NOMO-1 (cell line): Measurements from ENCODE around the gene DNAH12.
"Not testable (repeated sequence)": the region's sequence is repeated elsewhere in the genome, so short reads cannot be mapped to it uniquely, and the experiment has no call there.

Experiments
- DNase-seq, 2 experiments: peaks; one replicate each; lab custom pipeline; 2025; ENCODE audit not compliant: unreplicated experiment in 2 of 2; lab: John Stamatoyannopoulos, UW

The DNAH12 gene

DNA sequence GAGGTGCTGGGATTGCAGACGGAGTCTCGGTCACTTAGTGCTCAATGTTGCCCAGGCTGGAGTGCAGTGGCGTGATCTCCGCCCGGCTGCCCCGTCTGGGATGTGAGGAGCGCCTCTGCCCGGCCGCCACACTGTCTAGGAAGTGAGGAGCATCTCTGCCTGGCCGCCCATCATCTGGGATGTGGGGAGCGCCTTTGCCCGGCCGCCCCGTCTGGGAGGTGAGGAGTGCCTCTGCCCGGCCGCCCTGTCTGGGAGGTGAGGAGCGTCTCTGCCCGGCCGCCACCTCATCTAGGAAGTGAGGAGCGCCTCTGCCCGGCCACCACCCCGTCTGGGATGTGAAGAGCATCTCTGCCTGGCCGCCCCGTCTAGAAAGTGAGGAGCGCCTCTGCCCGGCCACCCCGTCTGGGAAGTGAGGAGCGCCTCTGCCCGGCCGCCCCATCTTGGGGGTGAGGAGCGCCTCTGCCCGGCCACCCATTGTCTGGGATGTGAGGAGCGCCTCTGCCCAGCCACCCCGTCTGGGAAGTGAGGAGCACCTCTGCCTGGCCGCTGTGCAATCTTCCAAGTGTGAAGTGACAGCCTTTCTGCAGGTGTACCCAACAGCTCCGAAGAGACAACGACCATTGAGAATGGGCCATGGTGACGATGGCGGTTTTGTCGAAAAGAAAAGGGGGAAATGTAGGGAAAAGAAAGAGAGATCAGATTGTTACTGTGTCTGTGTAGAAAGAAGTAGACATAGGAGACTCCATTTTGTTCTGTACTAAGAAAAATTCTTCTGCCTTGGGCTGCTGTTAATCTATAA lies 205.7 kb downstream of the DNAH12 start:
- not testable (repeated sequence) for DNase-seq

DNA sequence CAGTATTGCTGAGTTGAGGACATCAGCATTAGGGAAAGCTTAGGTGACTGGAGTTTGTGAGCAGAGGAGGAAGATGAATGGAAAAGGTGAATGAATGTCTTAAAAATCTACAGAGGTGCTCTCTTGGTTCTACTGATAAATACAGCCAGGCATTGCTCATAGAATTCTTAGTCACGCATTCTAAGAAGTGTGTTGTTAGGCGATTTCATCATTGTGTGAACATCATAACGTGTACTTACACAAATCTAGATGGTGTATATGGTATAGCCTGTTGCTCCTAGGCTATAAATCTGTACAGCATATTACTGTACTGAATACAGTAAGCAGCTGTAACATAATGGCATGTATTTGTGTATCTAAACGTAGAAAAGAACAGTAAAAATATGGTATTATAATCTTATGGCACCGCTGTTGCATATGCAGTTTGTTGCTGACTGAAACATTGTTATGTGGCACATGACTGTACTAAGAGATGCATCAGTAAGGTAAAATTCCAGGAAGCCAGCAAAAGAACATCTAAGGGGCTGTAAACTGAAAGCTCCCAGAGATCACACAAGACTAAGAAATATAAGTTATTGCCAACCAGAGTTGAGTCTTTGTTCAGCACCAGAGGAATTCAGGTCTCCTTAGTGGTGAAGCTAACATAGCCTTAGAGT lies 208.7 kb downstream of the DNAH12 start:
- DNase-seq: no peak

DNA sequence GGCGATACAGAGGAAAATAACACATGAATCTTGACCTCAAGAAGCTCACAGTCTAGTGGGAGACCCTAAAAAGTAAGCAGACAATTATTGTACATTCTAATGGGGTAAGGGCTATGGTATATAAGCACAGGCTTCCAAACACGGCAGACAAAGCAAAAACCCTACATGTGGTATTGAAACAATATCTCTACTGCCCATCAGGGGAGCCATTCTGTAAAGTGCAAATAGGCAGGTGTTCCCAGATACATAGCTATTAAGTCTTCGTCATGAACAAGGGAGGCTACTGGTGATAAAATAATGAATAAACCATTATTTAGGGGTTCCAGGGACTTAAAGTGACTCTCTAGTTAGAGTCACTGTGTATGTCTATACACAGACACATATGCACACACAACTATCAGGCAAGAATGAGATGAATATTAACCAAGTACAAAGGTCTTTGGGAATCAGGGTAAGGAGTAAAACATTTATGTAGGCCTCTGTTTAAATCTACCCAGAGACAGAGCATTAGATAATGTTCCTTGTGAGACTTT lies 213.0 kb downstream of the DNAH12 start:
- no peak for DNase-seq

DNA sequence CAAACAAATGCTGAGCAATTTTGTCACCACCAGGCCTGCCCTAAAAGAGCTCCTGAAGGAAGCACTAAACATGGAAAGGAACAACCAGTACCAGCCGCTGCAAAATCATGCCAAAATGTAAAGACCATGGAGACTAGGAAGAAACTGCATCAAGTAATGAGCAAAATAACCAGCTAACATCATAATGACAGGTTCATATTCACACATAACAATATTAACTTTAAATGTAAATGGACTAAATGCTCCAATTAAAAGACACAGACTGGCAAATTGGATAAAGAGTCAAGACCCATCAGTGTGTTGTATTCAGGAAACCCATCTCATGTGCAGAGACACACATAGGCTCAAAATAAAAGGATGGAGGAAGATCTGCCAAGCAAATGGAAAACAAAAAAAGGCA lies 217.6 kb downstream of the DNAH12 start:
- DNase-seq: not testable (repeated sequence)

DNA sequence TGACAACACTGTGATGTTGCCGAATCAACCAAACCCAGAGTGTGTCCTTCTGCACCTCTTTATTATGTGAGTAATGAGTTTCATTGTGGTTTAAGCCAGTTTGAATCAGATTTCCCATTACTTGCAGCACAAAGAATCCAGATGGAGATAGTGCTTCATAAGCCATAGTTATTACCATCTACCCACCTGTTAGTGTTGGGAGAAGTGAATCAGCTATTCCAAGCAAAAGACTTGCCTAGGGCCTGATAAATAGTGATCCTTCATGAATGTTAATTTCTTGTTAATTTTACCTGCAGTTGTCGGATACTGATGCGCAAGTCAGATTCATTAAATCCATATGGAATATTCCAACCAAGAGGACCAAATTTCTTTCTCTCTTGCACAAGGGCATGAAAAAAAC lies 229.9 kb downstream of the DNAH12 start:
- no peak for DNase-seq

DNA sequence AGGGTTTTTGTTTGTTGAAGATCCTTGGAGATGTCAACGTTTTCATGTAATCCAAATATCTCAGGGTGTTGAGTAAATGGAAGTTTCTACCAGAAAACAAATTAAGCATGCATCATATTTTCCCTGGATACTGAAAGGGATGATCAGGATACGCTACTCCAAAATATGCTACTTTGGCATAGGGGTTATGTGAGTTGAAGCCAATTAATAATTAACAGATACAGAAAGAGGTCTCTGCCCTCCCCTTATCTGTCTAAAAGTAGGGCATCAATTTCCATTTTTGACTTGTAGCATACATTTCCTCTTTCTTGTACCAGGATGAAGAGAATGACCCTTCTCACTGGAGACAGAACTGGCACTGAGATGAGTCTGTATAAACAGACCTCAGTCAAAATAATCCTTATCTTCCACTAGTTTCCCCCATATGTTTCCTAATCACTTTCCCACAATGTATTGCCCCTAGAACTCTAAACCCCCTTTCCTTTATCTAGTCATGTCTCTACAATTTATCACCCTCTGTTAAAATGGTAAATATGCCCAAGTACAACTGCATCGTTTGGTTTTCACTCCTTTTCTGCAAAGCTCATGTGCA lies 234.3 kb downstream of the DNAH12 start:
- DNase-seq: no peak

DNA sequence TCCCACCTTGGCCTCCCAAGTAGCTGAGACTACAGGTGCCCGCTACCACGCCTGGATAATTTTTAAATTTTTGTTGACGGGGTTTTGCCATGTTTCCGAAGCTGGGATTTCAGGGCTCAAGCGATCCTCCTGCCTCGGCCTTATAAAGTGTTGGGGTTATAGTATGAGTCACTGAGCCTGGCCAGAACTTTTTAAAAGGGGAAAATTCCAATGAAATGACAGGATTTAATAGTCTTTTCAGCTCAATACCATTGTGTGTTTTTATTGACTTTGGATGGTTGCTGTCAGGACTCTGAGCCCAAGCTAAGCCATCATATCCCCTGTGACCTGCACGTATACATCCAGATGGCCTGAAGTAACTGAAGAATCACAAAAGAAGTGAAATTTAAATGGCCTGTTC lies 240.6 kb downstream of the DNAH12 start:
- not testable (repeated sequence) for DNase-seq

DNA sequence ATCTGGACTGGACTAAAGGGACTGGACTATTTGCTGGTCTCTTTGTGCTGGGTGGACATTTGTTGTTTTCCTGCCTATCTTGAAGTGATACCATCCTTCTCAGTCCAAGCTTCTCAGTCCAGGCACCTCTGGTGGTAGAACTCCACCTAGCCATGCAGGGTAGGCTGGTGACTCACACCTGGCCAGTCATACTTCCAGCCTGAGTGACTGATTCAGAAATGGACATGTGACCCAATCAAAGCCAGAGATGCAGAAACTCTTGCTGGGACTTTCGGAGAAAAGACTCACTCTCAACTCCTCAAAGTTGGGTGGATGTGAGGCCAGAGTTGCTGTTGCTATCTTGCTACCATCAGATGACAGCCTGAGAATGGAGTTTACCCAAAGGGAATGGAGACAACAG lies 246.1 kb downstream of the DNAH12 start:
- DNase-seq: no peak

DNA sequence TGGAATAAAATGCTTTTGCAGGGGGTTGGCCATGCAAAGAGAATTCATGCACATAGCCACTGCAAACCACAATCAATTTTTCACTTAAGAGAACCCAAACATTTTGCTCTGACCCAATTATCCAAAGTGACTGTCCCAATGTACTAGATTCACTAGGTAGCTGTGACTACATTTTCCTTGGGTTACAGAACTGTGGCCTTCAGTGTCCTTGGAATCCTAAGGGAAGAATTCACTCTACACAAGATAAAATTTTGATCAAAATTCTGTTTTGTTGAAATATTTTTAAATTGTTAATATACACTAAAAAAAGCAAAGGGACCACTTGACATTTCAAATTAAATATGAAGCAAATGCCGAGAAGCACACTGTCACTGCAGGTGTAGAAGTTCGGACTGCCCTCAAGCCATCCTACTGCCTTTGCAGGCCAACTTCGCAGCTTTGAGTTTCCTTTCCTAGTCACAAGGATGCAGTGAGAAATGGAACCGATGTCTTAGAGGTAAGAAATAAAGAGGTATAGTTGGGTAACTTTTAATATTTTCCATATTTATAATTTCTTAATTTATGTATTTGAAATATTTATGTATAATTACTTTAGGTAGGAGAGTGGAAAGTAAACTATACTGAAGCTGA lies 251.1 kb downstream of the DNAH12 start:
- DNase-seq: no peak

DNA sequence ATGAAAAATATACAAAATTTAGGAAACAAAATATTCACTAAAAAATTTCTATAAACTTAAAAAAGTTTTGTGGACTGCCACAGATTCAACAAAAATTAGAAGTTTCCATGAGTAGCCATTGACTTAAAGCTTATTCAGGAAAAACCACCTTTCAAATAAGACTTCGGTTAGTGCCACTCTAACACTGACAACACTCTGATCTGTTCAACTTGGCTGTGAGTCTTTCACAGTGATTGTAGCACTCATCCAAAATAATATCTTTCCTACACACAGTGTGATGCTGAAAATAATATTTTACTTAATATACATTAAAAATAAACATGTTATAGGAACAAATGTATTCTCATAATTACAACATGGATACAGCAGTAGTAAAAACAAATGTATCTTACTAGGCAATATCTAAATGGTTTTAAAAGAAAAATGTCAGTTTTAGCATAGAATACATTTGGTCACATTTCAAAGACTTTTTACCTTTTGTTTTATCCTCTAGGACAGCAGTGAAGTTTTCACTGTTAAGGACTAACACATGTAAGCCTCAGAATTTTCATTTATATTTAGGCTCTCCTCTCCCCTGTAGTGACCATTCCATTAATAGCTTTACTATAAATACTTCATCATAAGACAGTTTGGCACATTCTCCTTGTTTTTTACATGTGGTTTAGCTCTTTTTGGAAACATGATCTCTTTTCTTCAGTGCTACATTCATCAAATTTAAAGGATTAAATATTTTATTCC lies 251.8 kb downstream of the DNAH12 start, which contains the start of gene ASB14:
ASB14 (minus strand) TSS at position 527 of the 738 bp plus-strand sequence. CDS start 652 bp downstream, outside the sequence.
- no peak for DNase-seq

DNA sequence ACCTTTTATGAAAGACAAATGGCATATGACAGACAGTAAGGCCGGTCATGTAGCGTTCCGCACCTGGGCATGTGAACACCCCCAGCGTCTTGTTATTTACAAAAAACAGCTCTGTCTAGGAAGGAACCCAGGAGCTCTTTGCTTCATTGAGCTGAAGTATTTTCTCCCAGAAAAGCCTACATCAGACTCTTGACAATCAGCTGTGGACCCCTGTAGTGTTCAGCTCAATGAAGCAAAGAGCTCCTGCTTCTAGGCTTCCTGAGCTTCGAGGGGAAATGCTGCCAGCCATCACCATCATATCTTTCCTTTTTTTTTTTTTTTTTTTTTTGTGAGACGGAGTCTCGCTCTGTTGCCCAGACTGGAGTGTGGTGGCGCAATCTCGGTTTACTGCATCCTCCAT lies 255.7 kb downstream of the DNAH12 start:
- no peak for DNase-seq

DNA sequence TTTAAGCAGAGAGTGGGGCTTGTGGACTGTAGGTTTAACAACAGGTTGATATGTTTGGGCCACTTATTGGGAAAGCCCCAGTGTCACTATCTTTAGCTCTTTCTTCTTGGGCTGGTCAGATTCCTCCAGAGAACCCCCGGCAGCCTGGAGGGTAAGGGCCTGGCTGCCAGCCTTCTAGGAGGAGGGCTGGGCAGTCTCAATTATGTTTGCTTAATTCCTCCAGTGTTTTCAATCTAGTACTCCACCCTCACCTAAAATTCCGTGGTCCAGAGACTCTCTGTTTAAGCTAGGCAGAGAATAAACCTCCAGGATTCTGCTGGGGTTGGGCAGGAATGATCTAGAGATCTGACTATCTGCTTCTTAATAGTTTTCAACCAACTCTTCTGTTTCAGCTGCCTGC lies 256.9 kb downstream of the DNAH12 start:
- no peak for DNase-seq

DNA sequence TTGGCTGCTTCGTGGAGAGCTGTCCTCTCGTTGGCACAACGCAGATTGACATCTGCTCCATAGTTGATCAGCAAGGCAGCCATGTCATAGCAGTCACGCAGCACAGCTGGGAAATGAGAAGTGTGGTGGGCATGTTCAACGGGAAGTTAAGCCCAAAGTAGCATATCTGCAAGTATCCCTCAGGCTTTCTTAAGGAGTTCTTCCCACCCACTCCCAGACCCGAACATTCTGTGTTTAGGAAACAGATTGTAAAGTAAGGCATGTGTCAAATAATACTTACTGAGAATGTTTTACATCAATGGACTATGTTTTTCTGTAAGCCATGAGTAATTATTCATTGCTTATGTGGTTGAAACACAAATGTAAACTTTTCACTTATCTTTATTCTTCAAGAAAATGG lies 260.8 kb downstream of the DNAH12 start:
- no peak for DNase-seq

DNA sequence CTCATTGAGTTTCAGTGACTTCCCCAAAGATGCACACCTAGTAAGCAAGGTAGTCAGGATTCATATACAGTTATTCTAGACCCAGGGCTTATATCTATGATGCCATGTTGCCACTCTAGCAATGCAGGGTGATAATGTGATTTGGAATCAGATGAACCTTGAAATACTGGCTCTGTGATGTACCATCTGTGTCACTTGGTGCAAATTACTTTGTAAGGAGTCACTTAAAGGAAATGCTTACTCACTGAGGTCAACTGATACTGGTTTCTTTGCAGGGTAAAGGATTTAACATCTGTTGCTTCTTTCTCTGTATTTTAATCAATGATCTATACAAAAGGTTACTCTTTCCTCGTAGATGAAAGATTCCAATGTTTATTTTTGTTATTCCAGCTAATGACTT lies 262.4 kb downstream of the DNAH12 start:
- no peak for DNase-seq

DNA sequence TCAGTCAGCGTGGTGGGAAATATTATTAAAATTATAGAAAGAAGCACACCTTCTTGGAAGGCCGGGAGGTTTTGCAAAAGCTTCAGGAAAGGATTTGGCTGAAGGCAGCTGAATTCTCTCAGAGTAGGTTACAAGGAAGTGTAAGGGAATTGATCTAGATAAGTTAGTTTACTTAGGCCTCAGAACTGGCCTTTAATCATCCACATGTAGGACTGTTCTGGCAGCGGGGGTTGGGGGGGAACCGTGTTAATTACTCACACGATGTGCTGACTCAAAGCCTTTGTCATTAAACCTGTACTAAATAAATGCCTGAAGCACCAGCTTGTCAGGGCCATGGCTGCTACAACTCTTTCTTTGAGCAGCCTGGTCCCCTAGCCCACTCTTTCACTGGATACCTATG lies 264.5 kb downstream of the DNAH12 start:
- no peak for DNase-seq

DNA sequence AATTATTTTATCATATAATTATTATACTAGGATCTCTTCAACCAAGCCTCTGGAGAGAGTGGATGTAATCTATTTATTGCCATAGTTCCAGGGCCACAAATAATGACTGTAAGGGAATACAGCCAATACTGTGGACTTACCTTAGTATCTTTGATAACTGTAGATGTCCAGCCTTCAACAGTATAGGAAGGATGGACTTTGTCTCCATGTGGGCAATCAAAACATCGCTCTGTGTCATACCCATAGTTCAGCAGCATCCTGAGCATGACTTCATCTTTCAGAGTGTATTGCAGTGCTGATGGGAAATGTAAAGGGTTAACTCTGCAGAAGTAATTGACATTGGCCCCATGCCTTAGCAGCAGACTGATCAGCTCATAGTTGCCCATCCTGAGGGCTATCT lies 265.9 kb downstream of the DNAH12 start:
- no peak for DNase-seq

DNA sequence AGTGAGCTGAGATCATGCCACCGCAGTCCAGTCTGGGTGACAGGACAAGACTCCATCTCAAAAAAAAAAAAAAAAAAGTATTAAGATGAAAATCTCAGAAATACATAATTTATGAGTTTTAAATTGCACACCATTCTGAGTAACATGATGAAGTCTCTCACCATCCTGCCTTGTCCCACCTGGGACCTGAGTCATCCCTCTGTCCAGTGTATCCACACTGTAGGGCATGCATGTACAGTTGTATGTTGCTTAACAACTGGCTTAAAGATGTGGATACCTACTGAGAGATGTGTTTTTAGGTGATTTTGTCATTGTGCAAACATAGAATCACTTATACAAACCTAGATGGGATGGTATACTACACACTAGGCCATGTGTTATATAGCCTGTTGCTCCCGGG lies 268.8 kb downstream of the DNAH12 start:
- no peak for DNase-seq

DNA sequence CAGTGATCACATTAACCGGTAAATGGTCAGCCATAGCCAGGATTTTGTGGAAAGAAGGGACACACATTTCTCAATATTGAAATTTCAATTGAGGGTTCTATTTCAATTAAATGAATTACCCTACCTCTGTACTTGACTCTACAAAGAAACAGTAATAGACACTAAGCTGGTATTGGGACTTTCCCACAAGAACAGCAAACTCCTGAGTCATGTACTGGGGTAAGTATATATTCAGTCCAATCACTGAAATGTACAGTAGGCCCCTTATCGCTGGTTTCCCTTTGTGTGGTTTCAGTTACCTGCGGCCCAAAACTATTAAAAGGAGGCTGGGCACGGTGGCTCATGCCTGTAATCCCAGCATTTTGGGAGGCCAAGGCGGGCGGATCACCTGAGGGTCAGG lies 269.3 kb downstream of the DNAH12 start:
- no peak for DNase-seq

DNA sequence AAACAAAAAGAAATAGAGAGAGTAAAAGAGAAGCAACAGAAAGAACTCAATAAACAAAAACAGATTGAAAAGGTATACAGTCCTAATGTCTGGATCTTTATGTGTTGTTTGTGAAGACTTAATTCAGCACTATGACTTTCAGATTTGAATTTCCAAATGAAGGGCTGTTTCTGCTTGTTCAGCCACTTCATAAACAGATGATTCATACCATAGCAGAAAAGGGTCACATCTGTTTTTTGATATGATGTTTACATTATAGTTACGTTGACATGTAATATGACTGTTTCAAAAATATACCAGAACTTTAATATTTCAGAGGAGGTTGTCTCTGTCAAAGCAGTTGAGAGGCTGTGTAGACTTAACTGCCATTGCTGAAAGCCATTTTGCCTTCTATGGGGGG lies 275.7 kb downstream of the DNAH12 start:
- DNase-seq: no peak

DNA sequence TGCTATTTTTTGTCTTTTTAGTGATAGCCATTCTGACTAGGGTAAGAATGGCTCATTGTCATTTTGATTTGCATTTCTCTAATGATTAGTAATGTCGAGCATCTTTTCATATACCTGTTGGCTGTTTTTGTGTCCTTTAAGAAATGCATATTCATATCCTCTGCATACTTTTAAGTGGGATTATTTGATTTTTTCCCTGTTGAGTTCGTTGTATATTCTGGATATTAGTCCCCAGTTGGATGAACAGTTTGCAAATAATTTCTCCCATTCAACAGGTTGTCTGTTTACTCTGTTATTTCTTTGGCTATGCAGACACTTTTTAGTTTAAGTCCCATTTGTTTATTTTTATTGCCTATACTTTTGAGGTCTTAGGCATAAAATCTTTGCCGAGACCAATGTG lies 282.2 kb downstream of the DNAH12 start:
- DNase-seq: no peak

DNA sequence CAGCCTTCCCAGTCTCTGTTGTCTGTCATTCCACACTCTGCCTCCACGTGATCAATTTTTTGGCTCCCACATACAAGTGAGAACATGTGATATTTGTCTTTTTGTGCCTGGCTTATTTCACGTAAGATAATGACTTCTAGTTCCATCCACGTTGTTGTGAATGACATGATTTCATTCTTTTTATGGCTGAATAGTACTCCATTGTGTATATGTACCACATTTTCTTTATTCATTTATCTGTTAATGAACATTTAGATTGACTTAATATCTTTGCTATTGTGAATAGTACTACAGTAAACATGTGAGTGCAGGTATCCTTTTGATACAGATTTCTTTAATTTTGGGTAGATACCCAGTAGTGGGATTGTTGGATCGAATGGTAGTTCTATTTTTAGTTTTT lies 283.0 kb downstream of the DNAH12 start:
- DNase-seq: no peak
